ENCODE results near the gene SSBP3. TPM values are rescaled to one million over a fixed set of nuclear protein-coding genes. Genes with fewer than 3 reads are reported as not detected.

The SSBP3 gene
- total and polyA plus RNA-seq, 2 of the 13 experiments (the other 11 are each of a cell fraction or from before 2014, with no cell fraction given) = 8.5 to 17.6 TPM

GRCh38 chr1:54371038-54371941 is 34.9 kb downstream of the SSBP3 start:
- no peak overlapping the region for H3K9ac ChIP-seq (ENCODE audit: insufficient read depth, low read depth, low read length)
- ChIA-PET POLR2A (no interaction called here), CTCF (ENCODE audit: low intra/inter-chr PET ratio, low total read pairs) (no interaction called here)
- H2AFZ ChIP-seq (ENCODE audit: low read length) = no peak overlapping the region
- no peaks in the 10 kb centered on the region for H3K27me3 ChIP-seq (ENCODE audit: control insufficient read depth in 1 of 2, insufficient read depth in 2 of 2, low read length in 2 of 2)
- ATAC-seq = no peak
- DNase-seq (ENCODE audit: low spot score) = no peak
- no peak for TF ChIP-seq FOXC1 (CRISPR knock-in tag; IDR thresholded peaks at IDR 0.05; ENCODE audit: borderline replicate concordance)
- TF ChIP-seq RELA (CRISPR knock-in tag; IDR thresholded peaks at IDR 0.05) = no peak
- TF ChIP-seq ZNF446 (CRISPR knock-in tag; IDR thresholded peaks at IDR 0.05) = no peak
- TF ChIP-seq ZMAT5 (CRISPR knock-in tag; IDR thresholded peaks at IDR 0.05; ENCODE audit: borderline replicate concordance, low read depth) = no peak
- no peak for TF ChIP-seq ZNF367 (CRISPR knock-in tag; IDR thresholded peaks at IDR 0.05; ENCODE audit: borderline replicate concordance)
- TF ChIP-seq NFRKB (IDR thresholded peaks at IDR 0.05) = no peak
- TF ChIP-seq NFE2L2 (IDR thresholded peaks at IDR 0.05; ENCODE audit: low read length) = no peak
- TF ChIP-seq ARNTL (CRISPR knock-in tag; IDR thresholded peaks at IDR 0.05) = no peak
- no peak for TF ChIP-seq HDAC1 (CRISPR knock-in tag; IDR thresholded peaks at IDR 0.05)
- TF ChIP-seq AKNA (CRISPR knock-in tag; IDR thresholded peaks at IDR 0.05; ENCODE audit: borderline replicate concordance) = no peak
- TF ChIP-seq BCL3 (CRISPR knock-in tag; IDR thresholded peaks at IDR 0.05) = no peak
- TF ChIP-seq TRIM24 (CRISPR knock-in tag; IDR thresholded peaks at IDR 0.05) = no peak
- WGBS (ENCODE audit: low lambda C conversion rate) = 95% methylated on average over 15 of the region's 17 CpGs
- H3K79me2 ChIP-seq (ENCODE audit: insufficient read depth, low read length) = peaks cover 2% of the 10 kb centered on the region
- H3K27ac ChIP-seq (ENCODE audit: extremely low read length, insufficient read depth, low read length) = no peak overlapping the region
- FAIRE-seq = no peak
- no peak overlapping the region for H3K4me3 ChIP-seq (replicated peaks in 1 of 3; ENCODE audit: insufficient read depth in 1 of 3, low read depth in 2 of 3, low read length in 3 of 3)
- H3K4me1 ChIP-seq (ENCODE audit: insufficient read depth, low read length) = peaks cover 26% of the 10 kb centered on the region
- no TSS peak for BruUV-seq (replicated peaks)
- H3K36me3 ChIP-seq (replicated peaks in 1 of 2; ENCODE audit: control insufficient read depth in 1 of 2, insufficient read depth in 2 of 2, low read length in 2 of 2) = peaks cover 1 to 9% of the 10 kb centered on the region in 2 experiments; a peak in 1 of 5 replicates
- H3K9me3 ChIP-seq (ENCODE audit: low read length) = no peaks in the 10 kb centered on the region
- intact Hi-C loops (cut with micrococcal nuclease; ENCODE audit: unreplicated experiment) = no loop called here
- in situ Hi-C loops (cut with HindIII; ENCODE audit: extremely low pct_ligation_motif_present, low pct_unique_long_range_greater_than_20kb) = no loop called here
- H3K4me2 ChIP-seq (ENCODE audit: low read depth, low read length) = no peak overlapping the region
- peaks cover 4% of the 10 kb centered on the region; the same call in 1 of the 2 replicates for H4K20me1 ChIP-seq (ENCODE audit: insufficient read depth, low read length)
